Large intestine (tissue), 12 donors: ENCODE results near the gene WDR43. TPM values are rescaled to one million over a fixed set of nuclear protein-coding genes. Genes with fewer than 3 reads are reported as not detected.

ENCODE experiments used
- DNase-seq, 2 donors: peaks; one replicate each; pipeline versions ENCODE4 v3.0.0 to v3.0.0-alpha.2; 2013
- H3K27ac ChIP-seq: one replicate; pipeline ENCODE4 v1.5.1; 2013; ENCODE audit warnings: low read length
- H3K27me3 ChIP-seq: 2 replicates; pipeline ENCODE4 v1.6.1; 2013; ENCODE audit warnings: low read length; ENCODE audit not compliant: control insufficient read depth, insufficient read depth
- H3K36me3 ChIP-seq: 2 replicates; pipeline ENCODE4 v1.6.1; 2013; ENCODE audit warnings: low read length; ENCODE audit not compliant: control insufficient read depth, insufficient read depth
- H3K4me1 ChIP-seq: one replicate; pipeline ENCODE4 v1.6.1; 2013; ENCODE audit warnings: low read length; ENCODE audit not compliant: control insufficient read depth, insufficient read depth
- H3K4me3 ChIP-seq: one replicate; pipeline ENCODE4 v1.5.1; 2013; ENCODE audit warnings: low read length
- H3K9me3 ChIP-seq: one replicate; pipeline ENCODE4 v1.6.1; 2013; ENCODE audit warnings: mild to moderate bottlenecking, low read depth, low read length, moderate library complexity; ENCODE audit not compliant: control insufficient read depth
- WGBS: methylation state at CpG from one replicate; pipeline ENCODE4 v1.1.5; 2013; ENCODE audit warnings: low lambda C conversion rate; ENCODE audit not compliant: insufficient coverage; 5-methylcytosine and 5-hydroxymethylcytosine counted together
- long read RNA-seq, 11 donors: transcript quantifications; one replicate each; lab custom pipeline, GENCODE V29; 2026
- polyA plus RNA-seq: library from polyadenylated mRNA; unstranded; fragments of 120-200 nt; gene quantifications from one replicate; pipeline ENCODE4 v1.2.1, GENCODE V29; 2013

The WDR43 gene, protein sequence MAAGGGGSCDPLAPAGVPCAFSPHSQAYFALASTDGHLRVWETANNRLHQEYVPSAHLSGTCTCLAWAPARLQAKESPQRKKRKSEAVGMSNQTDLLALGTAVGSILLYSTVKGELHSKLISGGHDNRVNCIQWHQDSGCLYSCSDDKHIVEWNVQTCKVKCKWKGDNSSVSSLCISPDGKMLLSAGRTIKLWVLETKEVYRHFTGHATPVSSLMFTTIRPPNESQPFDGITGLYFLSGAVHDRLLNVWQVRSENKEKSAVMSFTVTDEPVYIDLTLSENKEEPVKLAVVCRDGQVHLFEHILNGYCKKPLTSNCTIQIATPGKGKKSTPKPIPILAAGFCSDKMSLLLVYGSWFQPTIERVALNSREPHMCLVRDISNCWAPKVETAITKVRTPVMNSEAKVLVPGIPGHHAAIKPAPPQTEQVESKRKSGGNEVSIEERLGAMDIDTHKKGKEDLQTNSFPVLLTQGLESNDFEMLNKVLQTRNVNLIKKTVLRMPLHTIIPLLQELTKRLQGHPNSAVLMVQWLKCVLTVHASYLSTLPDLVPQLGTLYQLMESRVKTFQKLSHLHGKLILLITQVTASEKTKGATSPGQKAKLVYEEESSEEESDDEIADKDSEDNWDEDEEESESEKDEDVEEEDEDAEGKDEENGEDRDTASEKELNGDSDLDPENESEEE
- 34.7 TPM for polyA plus RNA-seq
- long read RNA-seq, donor 1, transcript WDR43-202 (18 exons, 3,533 nt) = major isoform, 8 of 15 reads
- long read RNA-seq, donor 1, partial matches to known transcripts = 7 of 15 reads
- long read RNA-seq, donor 1, other reads (novel, unspliced or antisense) = 0 of 15 reads
- long read RNA-seq, donor 2, partial matches to known transcripts = 10 of 14 reads
- long read RNA-seq, donor 2, other reads (novel, unspliced or antisense) = 0 of 14 reads
- long read RNA-seq, donor 3 = 0 reads
- long read RNA-seq, donor 4, partial matches to known transcripts = 0 of 1 reads
- long read RNA-seq, donor 4, other reads (novel, unspliced or antisense) = 0 of 1 reads
- long read RNA-seq, donor 5, partial matches to known transcripts = 0 of 3 reads
- long read RNA-seq, donor 5, other reads (novel, unspliced or antisense) = 0 of 3 reads
- long read RNA-seq, donor 6, partial matches to known transcripts = 0 of 3 reads
- long read RNA-seq, donor 6, other reads (novel, unspliced or antisense) = 0 of 3 reads
- long read RNA-seq, donor 7, partial matches to known transcripts = 0 of 2 reads
- long read RNA-seq, donor 7, other reads (novel, unspliced or antisense) = 0 of 2 reads
- long read RNA-seq, donor 8, transcript WDR43-202 (18 exons, 3,533 nt) = major isoform, 11 of 21 reads
- long read RNA-seq, donor 8, partial matches to known transcripts = 10 of 21 reads
- long read RNA-seq, donor 8, other reads (novel, unspliced or antisense) = 0 of 21 reads
- long read RNA-seq, donor 9, transcript WDR43-202 (18 exons, 3,533 nt) = major isoform, 6 of 7 reads
- long read RNA-seq, donor 9, partial matches to known transcripts = 0 of 7 reads
- long read RNA-seq, donor 9, other reads (novel, unspliced or antisense) = 0 of 7 reads
- long read RNA-seq, donor 10, transcript WDR43-202 (18 exons, 3,533 nt) = major isoform, 8 of 15 reads
- long read RNA-seq, donor 10, partial matches to known transcripts = 6 of 15 reads
- long read RNA-seq, donor 10, other reads (novel, unspliced or antisense) = 0 of 15 reads
- long read RNA-seq, donor 11, partial matches to known transcripts = 0 of 3 reads
- long read RNA-seq, donor 11, other reads (novel, unspliced or antisense) = 0 of 3 reads

DNA sequence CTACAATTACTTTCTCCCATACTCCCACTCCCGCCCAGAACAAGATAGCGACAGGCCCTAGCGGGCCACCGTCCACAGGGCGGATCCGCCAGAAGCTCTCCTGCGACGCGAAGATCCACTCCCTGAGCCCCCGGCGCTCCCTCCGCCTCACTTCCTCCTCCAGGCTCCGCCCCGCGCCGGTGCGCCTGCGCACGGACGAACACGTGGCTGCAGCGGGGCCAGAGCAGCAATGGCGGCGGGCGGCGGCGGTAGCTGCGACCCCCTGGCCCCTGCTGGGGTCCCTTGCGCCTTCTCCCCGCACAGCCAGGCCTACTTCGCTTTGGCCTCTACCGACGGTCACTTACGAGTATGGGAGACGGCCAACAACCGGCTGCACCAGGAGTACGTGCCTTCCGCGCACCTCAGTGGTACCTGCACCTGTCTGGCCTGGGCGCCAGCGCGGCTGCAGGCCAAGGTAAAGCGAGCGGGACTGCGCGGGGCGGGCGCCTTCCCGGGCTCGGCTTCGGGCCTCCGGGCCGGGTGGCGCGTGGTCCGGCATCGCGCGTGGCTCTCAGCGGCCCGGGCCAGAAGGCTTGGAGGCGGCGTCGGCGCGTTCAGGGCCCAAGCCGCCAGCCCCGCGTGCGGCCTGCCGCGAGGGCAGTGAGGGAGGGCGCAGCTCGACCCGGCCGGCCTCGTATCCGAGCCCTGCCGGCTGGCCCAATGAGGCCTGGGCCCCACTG, at the start of gene WDR43:
WDR43 (plus strand) TSS at position 198 of the 719 bp plus-strand sequence; CDS start at position 230, 32 bp downstream.
- no CpG with 5 or more reads among the region's 79 CpGs for WGBS
- Histone ChIP-seq H3K27me3 (peaks cover 4% of the 10 kb centered on the region), H3K4me1 (peaks cover 6% of the 10 kb centered on the region), H3K27ac (peak within 1 kb of the TSS; percentile 73), H3K4me3 (peak within 1 kb of the TSS; percentile 92), H3K36me3 (no peaks in the 10 kb centered on the region), H3K9me3 (no peaks in the 10 kb centered on the region)
- DNase-seq = peak; percentile 98 to 99

DNA sequence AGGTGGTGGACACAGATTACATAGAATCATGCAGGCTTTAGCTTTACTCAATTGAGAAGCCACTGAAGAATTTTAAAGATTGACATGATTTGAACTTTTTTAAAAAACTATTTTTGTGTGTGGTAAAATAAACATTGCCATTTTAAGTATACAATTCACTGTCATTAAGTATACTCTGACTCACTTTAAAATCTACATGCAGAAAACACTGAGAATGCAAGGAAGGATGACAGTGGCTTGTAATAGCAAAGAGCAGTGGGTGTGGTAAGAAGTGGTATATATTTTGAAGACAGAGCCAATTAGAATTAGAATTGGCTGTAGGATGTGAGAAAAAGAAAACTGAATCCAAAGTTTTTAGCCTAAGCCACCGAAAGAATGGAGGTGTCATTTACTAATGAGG, 39.3 kb upstream of the WDR43 start:
- whole genome bisulfite sequencing = 100% methylated on average over 1 of the region's 1 CpG
- Histone ChIP-seq H3K36me3 (peaks cover 5% of the 10 kb centered on the region), H3K4me3 (no peak overlapping the region), H3K27ac (no peak overlapping the region), H3K4me1 (no peaks in the 10 kb centered on the region), H3K9me3 (no peaks in the 10 kb centered on the region), H3K27me3 (no peaks in the 10 kb centered on the region)
- DNase-seq = no peak

DNA sequence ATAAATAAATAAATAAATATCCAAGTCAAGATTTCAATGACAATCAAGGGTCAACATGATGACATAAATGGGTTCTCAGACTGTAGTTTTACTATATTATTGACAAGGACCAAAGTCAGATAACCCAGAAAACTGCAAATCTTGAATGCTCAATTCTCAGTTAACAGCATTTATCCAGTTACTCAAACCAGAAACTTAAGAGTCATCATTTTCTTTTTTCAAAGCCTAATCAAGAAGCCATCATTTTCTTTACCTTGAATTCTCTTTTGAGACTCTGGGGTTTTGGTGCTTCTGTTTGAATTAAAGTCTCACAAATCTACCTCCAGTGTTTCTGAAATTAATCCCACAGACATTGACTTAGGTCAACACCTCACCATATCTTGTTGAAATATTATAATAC, 38.5 kb upstream of the WDR43 start:
- Histone ChIP-seq H3K27ac (no peak overlapping the region), H3K36me3 (peaks cover 11% of the 10 kb centered on the region), H3K9me3 (no peaks in the 10 kb centered on the region), H3K4me1 (no peaks in the 10 kb centered on the region), H3K27me3 (no peaks in the 10 kb centered on the region), H3K4me3 (no peak overlapping the region)
- DNase-seq = no peak

DNA sequence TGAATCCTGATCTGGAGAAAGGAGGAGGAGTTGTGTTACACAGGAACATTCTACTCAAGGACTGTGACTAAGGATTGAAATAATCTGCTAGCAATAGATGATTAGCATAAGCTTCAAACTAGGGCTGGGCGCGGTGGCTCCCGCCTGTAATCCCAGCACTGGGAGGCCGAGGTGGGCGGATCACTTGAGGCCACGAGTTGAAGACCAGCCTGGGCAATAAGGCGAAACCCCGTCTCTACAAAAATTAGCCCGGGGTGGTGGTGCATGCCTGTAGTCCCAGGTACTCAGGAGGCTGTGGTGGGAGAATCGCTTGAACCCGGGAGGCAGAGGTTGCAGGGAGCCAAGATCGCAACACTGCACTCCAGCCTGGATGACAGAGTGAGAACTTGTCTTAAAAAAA, 25.9 kb upstream of the WDR43 start:
- H3K4me3 ChIP-seq = peak overlapping the region; percentile 80
- no peaks in the 10 kb centered on the region for H3K36me3 ChIP-seq
- no peaks in the 10 kb centered on the region for H3K9me3 ChIP-seq
- peaks cover 7% of the 10 kb centered on the region for H3K4me1 ChIP-seq
- H3K27ac ChIP-seq = no peak overlapping the region
- DNase-seq = no peak
- no peaks in the 10 kb centered on the region for H3K27me3 ChIP-seq
- WGBS = 80% methylated on average over 1 of the region's 12 CpGs

DNA sequence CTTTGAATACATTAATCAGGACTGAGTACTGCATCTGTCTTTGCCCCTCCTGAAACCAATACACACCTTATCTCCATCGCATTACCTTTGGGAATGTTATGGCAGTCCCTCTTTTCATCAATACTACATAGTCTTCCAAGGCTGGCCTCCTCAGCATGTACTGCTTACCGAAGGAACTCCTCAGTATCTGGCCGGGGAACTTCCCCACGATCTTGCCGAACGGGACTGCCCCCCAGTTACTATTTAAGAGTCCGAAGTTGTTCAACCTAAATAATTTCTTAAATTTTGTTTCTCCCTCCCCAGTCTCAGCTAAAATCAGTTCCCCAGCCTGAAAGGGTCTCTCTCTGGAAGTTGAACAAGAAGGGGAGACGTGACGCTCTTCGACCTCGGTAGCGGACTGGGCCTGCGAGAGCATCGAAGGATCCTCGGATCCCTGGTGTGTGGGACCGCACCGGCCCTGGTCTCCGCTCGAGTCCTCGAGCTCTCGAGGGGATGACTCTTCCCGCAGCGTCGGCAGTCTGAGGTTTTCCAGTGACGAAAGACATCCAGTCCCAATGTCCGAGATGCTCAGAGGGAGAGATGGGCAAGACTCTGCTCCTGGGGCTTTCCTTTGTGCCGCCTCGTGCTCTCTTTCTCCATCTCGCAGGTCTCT, 24.8 kb upstream of the WDR43 start:
- Histone ChIP-seq H3K27ac (peak overlapping the region; percentile 51), H3K4me3 (peak overlapping the region; percentile 80), H3K9me3 (no peaks in the 10 kb centered on the region), H3K4me1 (peaks cover 7% of the 10 kb centered on the region), H3K36me3 (no peaks in the 10 kb centered on the region), H3K27me3 (no peaks in the 10 kb centered on the region)
- 0% methylated on average over 1 of the region's 29 CpGs for WGBS
- no peak for DNase-seq

DNA sequence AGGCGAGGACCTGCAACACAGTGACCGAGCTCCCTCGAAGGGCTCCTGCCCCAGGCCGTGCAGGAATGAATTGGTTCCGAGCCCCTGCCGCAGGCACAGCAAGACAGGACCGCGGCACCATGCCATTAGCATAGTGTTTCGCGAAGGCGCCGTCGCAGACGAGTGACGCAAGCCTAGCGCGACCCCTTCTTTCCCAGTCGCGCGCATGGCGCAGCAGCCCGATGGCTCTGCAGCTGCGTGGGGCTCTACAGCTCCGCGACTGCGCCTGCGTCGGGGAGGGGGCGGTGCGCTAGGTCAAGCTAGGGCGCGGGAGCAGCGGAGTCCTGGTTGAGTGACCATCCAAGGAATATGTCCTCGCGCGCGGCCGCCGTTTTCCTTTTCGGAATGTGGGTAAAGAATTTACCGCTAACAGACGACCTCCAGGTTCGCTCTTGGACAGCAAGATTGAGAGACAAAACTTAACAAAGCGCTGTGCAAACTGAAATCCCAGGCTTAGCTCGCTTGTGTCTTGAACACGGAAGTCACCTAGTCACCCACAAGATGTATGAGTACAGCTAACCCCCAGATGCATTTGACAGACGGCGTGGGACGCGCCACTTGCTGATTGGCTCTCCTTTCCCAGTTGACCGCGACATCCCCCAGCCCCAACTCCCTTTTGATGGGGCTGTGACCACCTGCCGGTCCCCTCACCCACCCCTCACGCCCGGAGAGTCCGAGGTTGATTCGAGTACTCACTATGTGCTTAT, 24.1 kb upstream of the WDR43 start, which contains the start of gene TRMT61B:
TRMT61B (minus strand) TSS at position 164 of the 746 bp plus-strand sequence; CDS start at position 132, 32 bp downstream.
- DNase-seq = peak; percentile 97
- H3K9me3 ChIP-seq = no peaks in the 10 kb centered on the region
- H3K27ac ChIP-seq = peak within 1 kb of the TSS; percentile 61
- H3K4me1 ChIP-seq = peaks cover 7% of the 10 kb centered on the region
- H3K4me3 ChIP-seq = peak within 1 kb of the TSS; percentile 80
- no peaks in the 10 kb centered on the region for H3K27me3 ChIP-seq
- no peaks in the 10 kb centered on the region for H3K36me3 ChIP-seq
- WGBS = no CpG with 5 or more reads among the region's 57 CpGs

DNA sequence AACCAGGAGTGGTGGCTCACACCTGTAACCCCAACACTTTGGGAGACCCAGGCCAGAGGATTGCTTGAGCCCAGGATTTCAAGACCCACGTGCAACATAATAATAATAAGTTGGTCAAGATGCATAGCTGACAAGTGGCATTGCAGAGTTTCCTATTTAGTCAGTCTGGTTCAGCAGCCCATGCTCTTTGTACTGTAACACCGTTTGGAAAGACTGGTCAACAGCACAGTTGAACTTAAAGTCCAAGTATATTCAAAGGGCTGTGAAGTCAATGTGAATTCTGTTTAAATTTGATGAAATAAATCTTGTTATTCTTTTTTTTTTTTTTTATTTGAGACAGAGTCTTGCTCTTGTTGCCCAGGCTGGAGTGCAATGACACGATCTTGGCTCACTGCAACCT, 22.8 kb upstream of the WDR43 start:
- no CpG with 5 or more reads among the region's 3 CpGs for WGBS

DNA sequence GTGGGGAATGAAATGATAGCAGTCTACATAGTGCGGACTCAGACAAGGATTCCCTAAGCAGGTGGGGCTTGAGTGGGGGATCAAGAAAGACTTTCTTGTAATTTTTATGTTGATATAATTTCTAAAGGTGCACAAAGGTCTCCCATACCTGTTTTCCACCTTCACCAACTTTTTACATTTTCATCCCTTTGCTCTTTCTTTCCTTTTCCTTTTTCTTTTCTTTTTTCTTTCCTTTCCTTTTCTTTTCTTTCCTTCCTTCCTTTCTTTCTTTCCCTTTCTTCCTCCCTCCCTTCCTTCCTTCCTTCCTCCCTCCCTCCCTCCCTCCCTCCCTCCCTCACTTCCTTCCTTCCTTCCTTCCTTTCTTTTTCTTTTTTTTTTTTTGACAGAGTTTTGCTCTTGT, 14.3 kb upstream of the WDR43 start:
- no peaks in the 10 kb centered on the region for H3K9me3 ChIP-seq
- no peak overlapping the region for H3K4me3 ChIP-seq
- H3K4me1 ChIP-seq = no peaks in the 10 kb centered on the region
- H3K27me3 ChIP-seq = peaks cover 12% of the 10 kb centered on the region
- H3K27ac ChIP-seq = no peak overlapping the region
- DNase-seq = no peak
- no CpG with 5 or more reads among the region's 1 CpG for WGBS
- no peaks in the 10 kb centered on the region for H3K36me3 ChIP-seq

More for the DNA sequence above, 22.8 kb upstream of the WDR43 start:
- Histone ChIP-seq H3K27me3 (peaks cover 3% of the 10 kb centered on the region), H3K27ac (no peak overlapping the region), H3K9me3 (no peaks in the 10 kb centered on the region), H3K36me3 (no peaks in the 10 kb centered on the region), H3K4me3 (no peak overlapping the region), H3K4me1 (peaks cover 7% of the 10 kb centered on the region)
- DNase-seq = no peak
